Stromal cell of bone marrow (primary cell): ENCODE measurements around the gene LDB3.
A peak's percentile ranks its signal among the peaks of the same experiment; 100 is the strongest.
"Not testable (repeated sequence)": the region's sequence is repeated elsewhere in the genome, so short reads cannot be mapped to it uniquely, and the experiment has no call there.

Source experiments
- DNase-seq: peaks from one replicate; pipeline ENCODE4 v3.0.0-alpha.2; 2012; ENCODE audit warnings: low read depth

The LDB3 gene, protein sequence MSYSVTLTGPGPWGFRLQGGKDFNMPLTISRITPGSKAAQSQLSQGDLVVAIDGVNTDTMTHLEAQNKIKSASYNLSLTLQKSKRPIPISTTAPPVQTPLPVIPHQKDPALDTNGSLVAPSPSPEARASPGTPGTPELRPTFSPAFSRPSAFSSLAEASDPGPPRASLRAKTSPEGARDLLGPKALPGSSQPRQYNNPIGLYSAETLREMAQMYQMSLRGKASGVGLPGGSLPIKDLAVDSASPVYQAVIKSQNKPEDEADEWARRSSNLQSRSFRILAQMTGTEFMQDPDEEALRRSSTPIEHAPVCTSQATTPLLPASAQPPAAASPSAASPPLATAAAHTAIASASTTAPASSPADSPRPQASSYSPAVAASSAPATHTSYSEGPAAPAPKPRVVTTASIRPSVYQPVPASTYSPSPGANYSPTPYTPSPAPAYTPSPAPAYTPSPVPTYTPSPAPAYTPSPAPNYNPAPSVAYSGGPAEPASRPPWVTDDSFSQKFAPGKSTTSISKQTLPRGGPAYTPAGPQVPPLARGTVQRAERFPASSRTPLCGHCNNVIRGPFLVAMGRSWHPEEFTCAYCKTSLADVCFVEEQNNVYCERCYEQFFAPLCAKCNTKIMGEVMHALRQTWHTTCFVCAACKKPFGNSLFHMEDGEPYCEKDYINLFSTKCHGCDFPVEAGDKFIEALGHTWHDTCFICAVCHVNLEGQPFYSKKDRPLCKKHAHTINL

DNA sequence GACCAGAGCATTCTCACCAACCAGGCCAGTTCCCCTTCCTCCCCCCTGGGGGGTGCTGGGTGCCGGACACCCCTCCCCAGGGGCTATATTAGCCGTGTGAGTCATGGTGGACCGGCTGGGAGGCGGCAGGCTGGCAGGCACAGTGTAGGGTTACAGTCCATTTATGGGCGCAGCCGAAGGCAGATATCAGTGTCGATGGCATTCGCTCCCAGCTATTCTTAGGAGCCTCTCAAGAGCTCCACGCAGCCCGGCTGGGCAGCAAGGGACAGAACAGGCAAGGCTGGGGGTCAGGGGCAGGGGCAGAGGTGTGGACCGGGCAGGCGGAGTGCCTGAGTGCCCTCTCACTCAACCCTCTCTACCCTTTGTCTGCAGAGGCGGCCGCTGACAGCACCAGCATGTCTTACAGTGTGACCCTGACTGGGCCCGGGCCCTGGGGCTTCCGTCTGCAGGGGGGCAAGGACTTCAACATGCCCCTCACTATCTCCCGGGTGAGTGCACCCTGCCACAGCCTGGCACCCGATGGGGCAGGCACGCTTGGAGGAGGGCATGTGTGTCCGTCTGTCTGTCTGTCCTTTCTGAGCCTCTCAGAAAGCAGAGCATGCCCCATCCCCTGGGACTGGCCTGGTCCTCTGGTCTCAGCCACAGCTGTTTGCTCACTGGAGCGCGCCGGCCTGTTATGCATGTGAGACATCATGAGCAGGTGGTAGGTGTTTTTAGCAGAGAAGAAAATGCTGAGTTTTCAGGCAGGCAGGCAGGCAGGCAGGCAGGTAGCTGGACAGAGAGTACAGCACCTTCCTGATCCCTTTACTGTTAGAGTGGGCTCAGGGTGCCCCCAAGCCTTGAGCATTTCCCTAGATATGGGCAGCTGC is at the start of gene LDB3:
Gene LDB3 (plus strand): TSS at position 215 of the 869 bp plus-strand sequence. CDS start 181 bp downstream, at position 396.
- DNase-seq = no peak

DNA sequence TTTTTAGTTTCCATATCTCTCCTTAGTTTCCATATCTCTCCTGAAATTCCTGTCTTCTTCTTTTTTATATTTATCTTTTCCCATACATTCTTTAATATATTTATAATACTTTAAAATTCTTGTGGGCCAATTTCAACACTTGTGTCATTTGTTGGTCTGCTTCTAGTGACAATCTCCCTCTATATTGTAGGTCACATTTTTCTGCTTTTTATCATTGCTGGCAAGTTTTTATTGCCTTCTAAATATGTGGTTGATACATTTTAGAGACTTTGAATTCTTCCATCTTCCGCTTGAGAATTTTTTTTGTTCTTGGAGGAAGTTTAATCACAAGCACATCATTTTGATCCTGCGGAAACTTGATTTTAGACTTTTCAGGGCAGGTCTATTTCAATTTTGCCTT is 40.0 kb upstream of the LDB3 start:
- DNase-seq = no peak

DNA sequence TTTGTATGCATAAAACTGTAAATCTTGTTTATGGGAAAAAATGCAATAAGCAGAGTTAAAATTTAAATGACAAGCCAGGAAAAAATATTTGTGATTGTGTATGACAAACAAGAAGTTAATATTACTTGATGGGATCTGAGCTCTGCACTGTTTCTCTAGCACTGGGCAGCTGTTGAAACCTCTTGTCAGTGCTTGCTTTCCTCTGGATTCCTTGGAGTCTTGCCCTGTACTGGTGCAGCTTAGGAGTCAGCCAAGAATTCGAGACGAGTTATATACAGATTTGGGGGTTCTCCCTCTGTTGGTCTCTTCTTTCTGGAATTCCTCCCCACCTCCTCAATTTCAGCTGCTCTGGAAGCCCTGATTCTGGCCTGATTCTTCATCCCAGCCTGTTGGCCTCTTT is 38.2 kb upstream of the LDB3 start:
- DNase-seq = no peak

DNA sequence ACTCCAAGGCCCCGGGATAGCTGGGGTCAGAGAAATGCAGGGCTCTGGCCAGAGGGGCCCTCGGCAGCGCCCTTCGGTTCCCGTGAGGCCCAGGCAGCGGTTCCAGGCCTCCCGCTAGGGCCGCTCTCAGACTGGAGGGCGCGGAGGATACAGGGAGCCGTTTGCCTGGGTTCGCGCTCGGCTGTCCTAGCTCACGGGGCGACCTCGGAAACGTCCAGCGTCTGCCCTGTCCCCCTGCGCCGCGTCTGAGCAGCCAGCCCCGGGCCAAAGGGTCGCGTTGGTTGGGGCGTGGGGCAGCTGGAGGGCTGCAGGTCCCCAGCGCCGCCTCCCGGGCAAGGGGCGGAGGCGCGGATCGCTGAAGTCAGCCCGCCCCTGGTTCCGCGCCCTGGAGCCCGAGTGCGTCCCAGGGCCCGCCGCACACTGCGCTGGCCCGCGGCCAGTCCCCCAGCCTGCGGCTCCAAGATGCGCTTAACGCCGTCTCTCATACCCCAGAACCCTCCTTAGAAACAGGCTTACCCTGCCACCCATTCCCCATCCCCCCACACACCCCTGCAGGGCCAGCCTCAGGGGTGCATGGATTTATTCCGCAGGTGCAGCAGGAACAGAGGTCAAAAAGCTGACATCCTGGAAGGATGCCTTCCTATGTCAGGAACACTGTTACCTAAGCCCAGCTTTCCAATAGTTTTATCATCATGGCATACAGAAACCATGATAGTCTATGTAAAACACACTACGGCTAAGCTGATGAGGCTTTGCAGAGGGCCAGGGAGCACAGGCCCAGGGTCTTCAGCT is 36.1 kb upstream of the LDB3 start:
- DNase-seq = no peak

DNA sequence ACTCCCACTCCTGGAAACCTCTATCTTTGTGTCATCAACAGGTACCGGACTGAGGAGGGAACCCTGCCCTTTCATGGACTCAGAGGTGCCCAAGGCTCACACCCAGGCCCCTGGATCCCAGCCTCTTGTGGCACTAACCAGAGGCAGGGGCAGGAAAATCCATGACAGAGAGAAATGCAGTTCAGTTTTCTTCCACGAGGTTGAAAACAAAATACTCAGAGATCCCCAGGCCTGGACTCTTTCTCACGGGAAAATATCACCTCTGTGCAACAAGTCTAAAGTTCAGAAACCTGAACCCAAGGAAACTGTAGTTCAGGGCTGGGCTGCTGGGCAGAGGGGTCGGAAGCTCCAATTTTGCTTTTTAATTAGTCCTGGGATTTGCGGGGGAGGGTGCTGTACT is 35.4 kb upstream of the LDB3 start:
- DNase-seq = no peak

DNA sequence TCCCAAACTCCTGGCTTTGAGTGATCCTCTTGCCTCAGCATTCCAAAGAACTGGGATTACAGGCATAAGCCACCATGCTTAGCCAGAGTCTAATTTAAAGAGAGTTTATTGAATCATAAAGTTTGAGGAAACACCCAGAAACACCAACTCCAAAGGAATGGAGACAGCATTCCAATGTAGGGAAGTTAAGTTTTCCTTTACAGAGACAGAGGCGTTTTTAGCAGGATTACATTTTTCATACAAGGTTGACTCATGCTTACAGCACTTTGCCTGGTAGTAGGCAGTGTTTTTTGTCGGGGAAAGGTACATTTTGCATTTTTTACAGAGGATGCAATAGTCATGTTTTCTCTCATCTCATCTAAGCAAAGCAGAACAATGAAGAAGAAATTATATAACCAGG is 32.9 kb upstream of the LDB3 start:
- peak; percentile 61 for DNase-seq

DNA sequence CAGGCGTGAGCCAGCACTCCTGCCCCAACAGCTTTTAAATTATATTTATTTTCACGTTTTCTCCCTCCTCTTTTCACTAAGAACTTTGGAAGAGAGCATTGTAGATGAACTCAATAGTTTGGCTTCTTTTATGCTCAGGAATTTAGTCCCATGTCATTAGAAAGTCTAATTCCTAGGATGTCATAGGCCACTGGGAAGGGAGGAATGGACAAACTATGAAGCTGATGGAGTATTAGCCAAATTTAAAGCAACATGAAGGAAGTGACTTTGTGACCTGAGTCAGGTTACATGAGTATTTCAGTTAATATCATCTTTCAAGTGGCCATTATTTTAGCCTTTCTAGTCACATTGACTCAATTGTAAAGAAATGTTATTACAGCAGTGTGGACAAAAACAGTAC is 32.0 kb upstream of the LDB3 start:
- DNase-seq = no peak

DNA sequence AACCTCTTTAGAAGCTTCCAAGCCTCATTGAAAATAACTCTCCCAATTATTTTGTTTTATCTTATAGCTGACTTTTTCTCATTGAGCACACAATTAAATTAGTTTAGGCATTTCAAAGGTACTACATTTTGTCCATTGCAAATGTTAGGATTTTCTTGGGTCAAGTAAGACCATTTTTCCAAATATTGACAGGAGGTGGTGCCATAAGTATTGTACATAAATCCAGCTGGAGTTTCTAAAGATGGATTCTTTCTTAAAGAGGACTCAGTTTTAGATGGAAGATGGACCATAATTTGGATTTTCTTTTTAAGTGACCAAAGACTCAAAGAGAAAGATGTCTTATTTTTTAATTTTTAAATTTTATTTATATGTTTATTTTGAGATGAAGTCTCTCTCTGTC is 26.3 kb upstream of the LDB3 start:
- no peak for DNase-seq

DNA sequence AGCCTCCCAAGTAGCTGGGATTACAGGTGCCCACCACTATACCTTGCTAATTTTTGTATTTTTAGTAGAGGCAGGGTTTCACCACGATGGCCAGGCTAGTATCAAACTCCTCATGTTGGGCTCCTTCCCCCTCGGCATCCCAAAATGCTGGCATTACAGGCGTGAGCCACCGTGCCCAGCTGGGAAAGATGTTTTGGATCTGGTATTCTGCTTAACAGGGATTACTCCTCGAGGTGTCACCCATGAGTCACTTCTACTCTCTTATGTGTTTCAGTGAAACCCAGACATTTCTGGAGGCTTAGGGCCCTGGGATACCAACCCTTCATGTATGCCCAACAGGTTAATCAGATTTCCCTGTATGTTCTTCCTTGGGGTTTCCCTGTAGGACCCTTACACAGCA is 25.8 kb upstream of the LDB3 start:
- DNase-seq = no peak

DNA sequence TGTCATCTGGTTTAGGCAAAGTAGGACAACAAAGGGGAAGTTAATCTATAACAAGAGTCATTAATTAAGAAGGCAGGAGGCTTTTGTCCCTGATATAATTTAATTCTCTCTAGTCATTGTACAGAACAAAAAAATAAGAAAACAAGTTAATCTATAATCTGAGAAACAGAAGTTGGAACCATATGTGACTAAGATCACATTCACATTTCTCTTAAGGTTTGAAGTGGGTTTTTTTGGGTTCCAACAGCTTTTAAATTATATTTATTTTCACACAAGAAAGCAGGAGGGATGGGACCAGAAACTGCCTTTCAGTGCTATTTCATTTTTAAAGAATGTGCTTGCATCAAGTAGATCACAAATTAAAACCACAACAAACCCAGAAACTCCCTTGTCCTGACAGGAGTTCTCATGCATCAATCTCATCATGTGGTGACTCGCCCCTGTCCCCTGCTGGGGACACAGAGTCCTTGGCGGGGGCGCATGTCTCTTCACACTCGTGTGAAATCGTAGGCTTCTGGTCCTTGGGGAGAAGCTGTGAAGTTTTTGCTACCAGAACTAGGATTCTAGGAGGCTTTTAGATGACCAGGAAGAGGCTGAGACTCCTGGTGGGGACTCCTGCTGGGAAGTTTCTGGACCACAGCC is 24.0 kb upstream of the LDB3 start:
- no peak for DNase-seq

DNA sequence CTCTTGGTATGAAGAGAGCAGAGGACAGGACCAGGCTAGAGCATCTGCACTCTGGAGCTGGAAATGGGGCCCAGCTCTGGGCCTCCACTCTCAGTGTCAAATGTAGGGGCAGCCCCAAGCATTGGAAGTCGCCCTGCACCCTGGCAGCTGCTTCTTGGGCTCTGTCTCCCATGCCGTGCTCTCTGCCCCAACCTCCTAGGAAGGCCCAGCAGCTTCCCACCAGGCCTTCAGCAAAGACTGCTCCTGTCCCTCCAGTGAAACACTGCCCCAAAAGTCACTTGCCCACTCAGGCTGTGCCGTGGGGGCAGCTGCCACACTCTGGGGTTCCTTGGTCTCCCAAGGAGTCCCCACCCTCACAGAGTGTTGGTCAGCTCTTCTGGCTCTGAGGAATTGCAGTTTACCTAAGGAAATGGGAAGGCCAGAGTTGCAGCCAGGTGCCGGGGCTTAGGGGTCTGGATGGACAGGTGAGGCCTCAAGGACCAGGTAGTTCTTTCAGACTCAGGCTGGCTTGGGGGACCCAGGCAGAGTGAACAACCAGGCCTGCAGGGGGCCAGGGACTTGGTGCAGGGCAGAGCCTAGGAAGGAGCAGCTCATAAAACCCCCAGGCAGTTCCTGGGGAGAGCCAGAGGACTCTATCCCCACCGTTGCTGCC is 23.4 kb upstream of the LDB3 start:
- DNase-seq = no peak

DNA sequence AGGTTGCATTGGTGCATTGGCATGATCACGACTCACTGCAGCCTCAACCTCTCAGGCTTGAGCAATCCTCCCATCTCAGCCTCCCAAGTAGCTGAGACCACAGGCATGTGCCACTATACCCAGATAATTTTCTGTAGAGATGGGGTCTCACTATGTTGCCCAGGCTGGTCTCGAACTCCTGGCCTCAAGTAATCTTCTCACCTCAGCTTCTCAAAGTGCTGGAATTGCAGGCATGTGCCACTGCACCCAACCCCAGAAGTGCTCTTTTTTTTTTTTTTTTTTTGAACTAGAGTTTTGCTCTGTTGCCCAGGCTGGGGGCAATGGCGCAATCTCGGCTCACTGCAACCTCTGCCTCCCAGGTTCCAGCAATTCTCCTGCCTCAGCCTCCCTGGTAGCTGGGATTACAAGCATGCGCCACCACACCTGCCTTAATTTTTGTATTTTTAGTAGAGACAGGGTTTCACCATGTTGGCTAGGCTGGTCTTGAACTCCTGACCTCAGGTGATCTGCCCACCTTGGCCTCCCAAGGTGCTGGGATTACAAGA is 22.6 kb upstream of the LDB3 start:
- DNase-seq = not testable (repeated sequence)

DNA sequence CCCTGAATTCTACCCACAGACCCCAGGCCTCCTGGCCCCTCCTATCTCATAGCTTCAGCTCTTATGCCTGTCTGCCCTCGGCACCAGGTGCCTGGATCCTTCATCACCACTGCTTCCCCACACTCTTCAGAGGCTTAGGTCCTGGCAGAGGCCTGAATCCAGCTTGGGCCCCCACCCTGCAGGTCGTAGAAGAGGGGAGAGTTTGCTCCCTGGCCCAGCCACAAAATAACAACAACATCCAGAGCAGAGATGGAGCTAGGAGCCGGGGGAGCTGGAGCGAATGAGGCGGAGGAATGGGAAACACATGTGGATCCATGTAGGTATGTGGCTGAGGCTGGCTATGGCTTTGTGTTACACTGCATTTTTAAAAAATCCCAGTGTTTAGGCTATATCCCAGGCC is 21.8 kb upstream of the LDB3 start:
- DNase-seq = no peak

DNA sequence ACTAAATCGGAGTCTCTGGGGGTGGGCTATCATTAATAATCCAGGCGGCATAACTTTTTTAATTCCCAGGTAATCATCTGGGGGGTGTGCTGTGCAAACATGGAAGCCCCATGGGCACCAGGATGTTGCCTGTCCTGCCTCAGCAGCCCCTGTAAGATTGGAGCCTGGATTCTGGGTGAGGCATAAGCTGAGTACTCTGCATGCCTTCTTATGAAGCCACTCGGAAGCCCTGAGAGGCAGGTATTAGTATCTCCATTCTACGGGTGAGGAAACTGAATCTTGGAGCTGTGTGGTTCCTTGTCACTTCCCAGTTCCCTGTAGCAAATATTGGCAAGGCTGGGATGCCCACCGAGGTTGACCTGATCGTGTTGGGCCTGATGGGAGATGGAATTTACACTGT is 21.4 kb upstream of the LDB3 start:
- no peak for DNase-seq

DNA sequence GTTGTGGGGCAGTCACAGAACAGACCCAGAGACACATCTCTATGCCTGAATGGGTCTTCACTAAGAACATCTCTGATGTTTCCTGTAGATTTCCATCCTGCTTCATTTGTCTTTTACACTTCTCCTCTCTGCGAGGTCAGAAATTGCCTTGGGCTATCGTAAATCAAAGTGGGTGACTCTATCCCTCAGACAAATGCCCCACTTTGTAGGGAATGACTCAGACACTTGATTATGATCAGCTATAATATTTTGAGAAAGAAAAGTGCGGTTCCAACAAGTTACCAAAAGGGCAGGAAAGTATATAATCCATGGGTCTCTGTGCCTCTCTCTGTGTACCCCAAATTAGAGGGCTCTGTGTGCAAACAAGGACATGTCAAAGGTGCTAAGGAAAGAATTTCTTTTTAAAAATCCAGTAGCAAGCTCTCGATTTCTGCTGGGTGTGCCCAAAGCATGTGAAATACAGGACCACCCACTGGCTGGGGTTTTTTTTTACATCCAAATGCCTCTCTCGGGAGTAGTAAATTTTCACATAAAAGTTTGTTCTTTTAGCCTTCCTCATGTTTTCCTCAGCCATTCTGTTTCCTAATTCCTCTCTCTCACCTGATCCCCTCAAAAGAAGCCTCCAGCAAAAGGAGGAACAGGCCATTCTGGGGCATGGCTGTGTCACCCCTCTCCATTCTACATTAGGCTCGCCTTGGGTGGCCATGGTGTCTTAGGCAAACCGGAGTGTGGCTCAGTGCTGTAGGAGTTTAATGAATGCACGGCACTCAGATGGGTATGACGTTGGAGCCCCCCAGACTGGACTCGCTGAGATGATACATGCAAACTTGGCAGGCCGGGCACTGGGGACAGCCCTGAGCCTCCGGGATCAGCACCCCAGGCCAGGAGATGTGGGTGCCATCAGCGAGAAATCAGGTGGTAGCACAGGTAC is 20.3 kb upstream of the LDB3 start:
- DNase-seq = no peak

DNA sequence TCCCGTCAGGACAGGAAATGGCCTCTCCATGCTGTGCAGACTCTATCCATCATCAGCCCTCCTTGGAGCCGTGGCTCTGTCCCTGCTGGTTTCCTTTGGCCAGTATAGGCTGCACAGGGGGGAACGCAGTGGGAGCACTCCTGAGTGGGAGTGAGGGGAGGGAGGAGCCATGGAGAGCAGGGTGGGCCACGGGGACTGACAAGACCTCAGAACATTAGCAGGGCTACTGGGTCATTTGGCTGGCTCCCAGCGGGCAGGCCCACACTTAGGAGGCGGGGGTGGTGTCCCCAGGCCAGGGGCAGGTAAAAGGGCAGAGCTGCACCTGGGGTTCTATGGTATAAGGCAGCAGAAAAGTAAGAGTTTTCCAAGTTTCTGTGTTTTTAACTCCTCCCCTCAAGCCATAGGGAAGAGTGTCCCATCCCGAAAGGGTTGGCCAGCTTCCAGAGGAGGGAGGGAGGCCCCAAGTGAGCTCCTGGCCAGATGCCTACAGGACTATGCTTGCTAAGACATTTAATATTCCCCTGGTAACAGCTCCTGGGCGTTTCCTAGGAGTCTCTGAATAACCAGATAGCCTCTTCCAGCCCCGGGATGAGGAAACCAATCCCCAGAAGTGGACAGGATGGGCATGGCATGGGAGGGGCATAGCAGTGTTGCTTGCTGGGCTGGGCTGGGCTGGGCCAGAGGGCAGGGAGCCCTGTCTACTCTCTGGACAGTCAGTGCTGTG is 19.4 kb upstream of the LDB3 start:
- peak; percentile 84 for DNase-seq

DNA sequence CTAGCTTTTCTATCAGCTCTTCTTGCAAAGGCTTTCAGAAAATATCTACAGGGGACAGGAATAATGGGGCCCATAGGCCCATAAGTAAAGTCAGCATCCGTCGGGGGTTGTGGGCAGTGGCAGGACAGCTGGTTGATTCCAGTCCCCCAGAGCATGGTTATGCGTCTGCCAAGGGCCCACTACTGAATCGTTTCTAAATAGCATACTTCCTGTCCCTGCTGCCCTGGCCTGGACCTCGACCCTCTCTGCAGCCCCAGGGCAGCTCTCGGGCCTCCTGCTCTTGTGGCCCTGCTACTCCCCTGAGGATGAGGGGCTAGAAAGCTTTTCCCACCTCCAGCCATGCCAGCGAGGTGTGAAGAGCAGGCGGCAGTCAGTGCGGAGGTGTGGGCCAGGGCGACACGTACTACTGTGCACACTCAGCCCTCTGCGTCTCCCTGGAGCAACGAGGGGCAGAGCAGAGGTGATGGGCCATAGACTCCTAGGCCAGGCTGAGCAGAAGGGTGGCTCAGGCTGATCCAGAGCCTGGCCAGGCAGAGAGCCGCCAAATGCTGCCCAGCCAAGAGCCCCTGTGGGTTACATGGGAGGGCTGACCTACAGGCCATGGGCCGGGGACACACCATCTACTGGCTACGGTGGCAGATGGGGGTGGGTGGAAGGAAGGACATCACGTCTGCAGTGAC is 18.7 kb upstream of the LDB3 start:
- no peak for DNase-seq

DNA sequence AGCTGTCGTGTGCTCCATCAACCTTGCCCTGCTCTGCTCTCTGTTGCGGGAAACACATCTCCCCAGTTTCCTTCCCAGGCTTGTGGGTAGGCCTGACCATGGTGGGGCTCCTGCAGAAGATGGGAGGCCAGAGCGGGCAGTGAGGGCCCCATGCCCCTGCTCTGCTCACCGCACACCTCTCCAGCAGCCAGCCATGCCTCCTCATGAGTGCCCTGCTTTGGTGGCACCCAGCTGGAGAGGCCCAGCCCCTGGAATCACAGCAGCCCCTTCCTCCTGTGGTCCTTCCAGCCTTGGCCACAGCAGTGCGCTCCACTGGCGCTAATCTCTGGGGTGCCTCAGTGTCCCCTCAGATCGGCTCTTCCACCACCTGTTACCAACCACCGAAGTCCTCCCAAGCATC is 18.2 kb upstream of the LDB3 start:
- no peak for DNase-seq
